Measurements from ENCODE around the gene CXCL17.

DNA sequence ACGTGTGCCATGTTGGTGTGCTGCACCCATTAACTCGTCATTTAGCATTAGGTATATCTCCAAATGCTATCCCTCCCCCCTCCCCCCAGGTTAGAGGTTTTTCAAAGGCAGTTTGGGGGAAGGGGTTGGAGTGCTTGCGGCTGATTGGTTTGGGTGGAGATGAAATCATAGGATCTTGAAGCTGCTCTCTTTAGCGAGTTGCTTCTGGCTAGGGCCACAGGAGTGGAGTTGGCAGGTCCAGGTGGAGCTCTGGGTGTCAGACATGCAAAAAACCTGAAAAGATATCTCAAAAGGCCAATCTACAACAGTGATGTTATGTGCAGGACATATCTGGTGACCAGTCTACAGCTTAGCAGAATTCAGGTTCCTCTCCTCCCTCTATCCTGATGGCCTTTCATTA is 32.6 kb upstream of the CXCL17 start:
- TF ChIP-seq CTCF (IDR thresholded peaks at IDR 0.05) = no peak
- TF ChIP-seq POLR2A (IDR thresholded peaks at IDR 0.05) = no peak
